HepG2 (cell line): ENCODE data around the gene GNAI2. TPM values are rescaled to one million over a fixed set of nuclear protein-coding genes. Genes with fewer than 3 reads are reported as not detected.
A peak's percentile ranks its signal among the peaks of the same experiment; 100 is the strongest.

Experiments used
- ATAC-seq: fragments of 200-7000 bp; cut with Tn5 transposase; 3 replicates; pipeline ENCODE4 v1.9.1; 2020; ENCODE audit warnings: mild to moderate bottlenecking, moderate library complexity
- BruUV-seq: library from RNA; stranded (reverse); fragments of 400-500 nt; replicated peaks from 2 replicates; lab custom pipeline; 2021; lab: Mats Ljungman, UMichigan
- CTCF ChIA-PET: fragments of 300-600 bp; formaldehyde crosslinking; extraction: SDS; loops from one replicate; lab custom pipeline; 2021; ENCODE audit warnings: low total read pairs, inconsistent platforms, low intra/inter-chr PET ratio; lab: Yijun Ruan, JAX
- POLR2A ChIA-PET: fragments of 350-600 bp; sonication (Branson Sonifier 250); formaldehyde crosslinking; loops from one replicate; lab custom pipeline; 2020; ENCODE audit warnings: antibody characterized with exemption, inconsistent platforms; lab: Yijun Ruan, JAX
- DNase-seq: peaks from one replicate; pipeline ENCODE4 v3.0.0-alpha.2; 2015; ENCODE audit warnings: low spot score
- FAIRE-seq: peaks from 3 replicates; lab custom pipeline; 2011; peaks lifted over from hg19 to GRCh38; lab: Jason Lieb, UNC
- H2AFZ ChIP-seq: one replicate; pipeline ENCODE4 v1.6.1; 2011; ENCODE audit warnings: low read length, inconsistent platforms
- H3K27ac ChIP-seq: fragments of 300-600 bp; 3 replicates; pipeline ENCODE4 v1.8.0; 2011; ENCODE audit warnings: mixed run types, mild to moderate bottlenecking, mixed read lengths, low read length, inconsistent platforms; ENCODE audit not compliant: insufficient read depth; ENCODE audit errors: extremely low read length
- H3K27me3 ChIP-seq, 2 experiments: fragments of 200-600 bp in 1 of 2; 2 replicates in 1 of 2; 3 replicates in 1 of 2; pipeline versions ENCODE4 v1.6.0 to v1.8.0; 2011; ENCODE audit warnings: low read length in 2 of 2, mild to moderate bottlenecking in 2 of 2, moderate library complexity in 2 of 2, inconsistent platforms in 1 of 2; ENCODE audit not compliant: insufficient read depth in 2 of 2, control insufficient read depth in 1 of 2
- H3K36me3 ChIP-seq, 2 experiments: fragments of 200-600 bp in 1 of 2; replicated peaks in 1 of 2; 2 replicates in 1 of 2; 3 replicates in 1 of 2; pipeline versions ENCODE4 v1.5.1 to v1.8.0; 2011; ENCODE audit warnings: low read length in 2 of 2, inconsistent platforms in 1 of 2; ENCODE audit not compliant: insufficient read depth in 2 of 2, control insufficient read depth in 1 of 2
- H3K4me1 ChIP-seq: 2 replicates; pipeline ENCODE4 v1.5.1; 2012; ENCODE audit warnings: low read length, inconsistent platforms; ENCODE audit not compliant: insufficient read depth
- H3K4me2 ChIP-seq: 2 replicates; pipeline ENCODE4 v1.6.0; 2011; ENCODE audit warnings: low read depth, low read length, inconsistent platforms
- H3K4me3 ChIP-seq, 3 experiments: fragments of 200-600 bp in 1 of 3; sonication (generic), shearing (Covaris generic) in 1 of 3; replicated peaks in 1 of 3; 2 replicates each; pipeline ENCODE4 v1.5.1; 2011 to 2016; ENCODE audit warnings: low read length in 3 of 3, inconsistent platforms in 2 of 3, low read depth in 2 of 3, mild to moderate bottlenecking in 2 of 3, control low read depth in 1 of 3, mixed read lengths in 1 of 3; ENCODE audit not compliant: insufficient read depth in 1 of 3
- H3K79me2 ChIP-seq: one replicate; pipeline ENCODE4 v1.6.1; 2011; ENCODE audit warnings: low read length, inconsistent platforms; ENCODE audit not compliant: insufficient read depth
- H3K9ac ChIP-seq: 2 replicates; pipeline ENCODE4 v1.6.0; 2011; ENCODE audit warnings: mild to moderate bottlenecking, low read depth, low read length, inconsistent platforms; ENCODE audit not compliant: insufficient read depth
- H3K9me3 ChIP-seq: 2 replicates; pipeline ENCODE4 v1.5.1; 2012; ENCODE audit warnings: mild to moderate bottlenecking, low read length
- H4K20me1 ChIP-seq: 2 replicates; pipeline ENCODE4 v1.6.0; 2011; ENCODE audit warnings: inconsistent platforms, mild to moderate bottlenecking, low read length, moderate library complexity; ENCODE audit not compliant: insufficient read depth
- ARNTL ChIP-seq: sonication (generic); formaldehyde crosslinking; IDR thresholded peaks from 2 replicates; pipeline ENCODE4 v1.4.0; 2020; ENCODE audit warnings: mild to moderate bottlenecking, missing genetic modification reagents
- CEBPZ ChIP-seq: IDR thresholded peaks from 2 replicates; pipeline ENCODE4 v1.6.1; 2012; ENCODE audit warnings: low read length, improper control_type of control experiment
- DMAP1 ChIP-seq: IDR thresholded peaks from 2 replicates; pipeline ENCODE4 v1.6.1; 2016
- FOXP1 ChIP-seq, 2 experiments: fragments of 450-650 bp in 1 of 2; IDR thresholded peaks; 2 replicates each; pipeline ENCODE4 v1.6.1; 2017 to 2018; ENCODE audit warnings: antibody characterized with exemption in 1 of 2
- MXD3 ChIP-seq: IDR thresholded peaks from 2 replicates; pipeline ENCODE4 v1.6.1; 2016; ENCODE audit warnings: mild to moderate bottlenecking, missing biosample characterization, missing genetic modification reagents
- MYC ChIP-seq: sonication (generic); formaldehyde crosslinking; IDR thresholded peaks from 2 replicates; pipeline ENCODE4 v1.9.0; 2021; ENCODE audit warnings: missing genetic modification reagents, borderline replicate concordance
- NCOR1 ChIP-seq: fragments of 200-600 bp; sonication (generic); IDR thresholded peaks from 2 replicates; pipeline ENCODE4 v1.7.0; 2017; ENCODE audit warnings: antibody characterized with exemption, low read length, borderline replicate concordance
- NFE2L1 ChIP-seq: sonication (generic); formaldehyde crosslinking; IDR thresholded peaks from 2 replicates; pipeline ENCODE4 v1.4.0; 2020; ENCODE audit warnings: missing genetic modification reagents, mild to moderate bottlenecking, borderline replicate concordance
- PAWR ChIP-seq: sonication (generic); formaldehyde crosslinking; IDR thresholded peaks from 2 replicates; pipeline ENCODE4 v1.4.0; 2020; ENCODE audit warnings: missing genetic modification reagents, mild to moderate bottlenecking, borderline replicate concordance
- RAD21 ChIP-seq: fragments of 450-650 bp; formaldehyde crosslinking; IDR thresholded peaks from 2 replicates; pipeline ENCODE4 v1.5.0; 2020; ENCODE audit warnings: mild to moderate bottlenecking
- ZFP37 ChIP-seq: sonication (generic); formaldehyde crosslinking; IDR thresholded peaks from 2 replicates; pipeline ENCODE4 v1.4.0; 2020; ENCODE audit warnings: missing genetic modification reagents, borderline replicate concordance
- ZNF383 ChIP-seq: sonication (generic); formaldehyde crosslinking; IDR thresholded peaks from 2 replicates; pipeline ENCODE4 v1.4.0; 2020; ENCODE audit warnings: missing genetic modification reagents, mild to moderate bottlenecking, borderline replicate concordance
- ZNF468 ChIP-seq: sonication (generic); formaldehyde crosslinking; IDR thresholded peaks from 2 replicates; pipeline ENCODE4 v1.8.0; 2022; ENCODE audit warnings: mild to moderate bottlenecking, moderate library complexity, missing genetic modification reagents
- ZNF510 ChIP-seq: sonication (generic); formaldehyde crosslinking; IDR thresholded peaks from 2 replicates; pipeline ENCODE4 v1.4.0; 2020; ENCODE audit warnings: low read depth, mild to moderate bottlenecking, missing genetic modification reagents
- ZNF770 ChIP-seq: sonication (generic); formaldehyde crosslinking; IDR thresholded peaks from 2 replicates; pipeline ENCODE4 v1.5.0; 2020; ENCODE audit warnings: mild to moderate bottlenecking, missing genetic modification reagents
- WGBS: methylation state at CpG from one replicate; pipeline ENCODE4 v1.1.6; 2017; ENCODE audit warnings: low lambda C conversion rate; 5-methylcytosine and 5-hydroxymethylcytosine counted together
- in situ Hi-C: cut with HindIII; loops from 2 replicates; pipeline ENCODE4 v1.10.0; 2017; ENCODE audit warnings: low pct_unique_long_range_greater_than_20kb; ENCODE audit not compliant: extremely low pct_ligation_motif_present
- intact Hi-C: fragments of 100-400 bp; cut with micrococcal nuclease; formaldehyde crosslinking; loops from one replicate; pipeline ENCODE4 v1.10.0; 2022; ENCODE audit not compliant: unreplicated experiment
- polyA plus RNA-seq, 8 experiments: library from polyadenylated mRNA; depleted of rRNA in 3 of 8; stranded (reverse) in 7 of 8; unstranded in 1 of 8; fragments of >200 nt; fragmentation: Illumina TruSeq in 4 of 8; extraction: Trizol in 4 of 8; gene quantifications; 2 replicates each; pipeline versions ENCODE4 v1.2.1 to v1.2.3, GENCODE V29; 2011 to 2016; ENCODE audit warnings: low read depth in 4 of 8, missing spikeins in 1 of 8, mixed read lengths in 1 of 8; ENCODE audit not compliant: insufficient read depth in 1 of 8
- total RNA-seq, 5 experiments: library from RNA; depleted of rRNA; stranded (reverse); fragments of >200 nt; fragmentation: Illumina TruSeq; extraction: Trizol; gene quantifications; 2 replicates each; pipeline ENCODE4 v1.2.3, GENCODE V29; 2016; ENCODE audit warnings: low read depth in 1 of 5
- TF ChIP-seq, protein P1 (sequence below): sonication (generic); IDR thresholded peaks from 2 replicates; pipeline ENCODE4 v1.6.1; 2016; ENCODE audit warnings: low read depth, borderline replicate concordance

Gene GNAI2
- total and polyA plus RNA-seq, 2 of the 13 experiments (the other 11 are each of a cell fraction or from before 2014, with no cell fraction given) = 51.1 to 66.2 TPM

DNA sequence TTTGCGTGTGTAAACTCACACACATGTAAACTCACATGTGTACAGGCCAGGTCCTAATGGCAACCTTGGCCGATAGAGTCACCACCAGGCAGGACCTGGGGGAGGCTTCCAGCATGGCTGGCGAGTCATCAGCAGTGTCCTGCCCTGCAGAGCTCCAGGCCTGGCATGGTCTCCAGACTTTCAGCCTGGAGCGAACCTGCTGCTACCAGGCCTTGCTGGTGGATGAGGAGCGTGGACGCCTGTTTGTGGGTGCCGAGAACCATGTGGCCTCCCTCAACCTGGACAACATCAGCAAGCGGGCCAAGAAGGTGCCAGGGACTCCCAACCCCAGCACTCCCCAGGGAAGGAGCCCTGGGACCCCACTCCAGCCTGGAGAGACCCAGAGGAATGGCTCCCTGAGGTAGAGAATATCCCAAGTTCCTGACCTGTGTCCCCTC is 34.0 kb downstream of the GNAI2 start:
- FAIRE-seq (no peak), DNase-seq (no peak), ATAC-seq (no peak)
- peak overlapping the region; percentile 71 to 88 (median 83) for H3K4me3 ChIP-seq
- H3K9ac ChIP-seq = peak overlapping the region; percentile 94
- WGBS = 6% methylated on average over 5 of the region's 8 CpGs
- H3K27ac ChIP-seq = peak overlapping the region; percentile 88
- H3K9me3 ChIP-seq = no peaks in the 10 kb centered on the region
- peaks cover 33% of the 10 kb centered on the region for H3K79me2 ChIP-seq
- intact Hi-C loops = loop anchor here (5.0 kb wide), 2 partner anchors 43 to 78 kb away; partner anchors contain the start of gene GNAT1
- peaks cover 4 to 13% of the 10 kb centered on the region in 2 experiments for H3K36me3 ChIP-seq
- no peaks in the 10 kb centered on the region; the same call in 1 of the 2 replicates for H4K20me1 ChIP-seq
- H3K4me1 ChIP-seq = peaks cover 84% of the 10 kb centered on the region
- ChIA-PET POLR2A (interaction anchor here (1.0 to 5.5 kb wide), 13 partner anchors 9 to 74 kb away, joined by 3 to 155 read pairs (median 11); partner anchors contain the start of genes GNAI2, HYAL2, HYAL3 and LSMEM2), CTCF (interaction anchor here (1.2 to 6.4 kb wide), 2 partner anchors 9 to 43 kb away, joined by 3 to 63 read pairs; no protein-coding TSS in a partner anchor)
- H3K4me2 ChIP-seq = peak overlapping the region; percentile 98
- in situ Hi-C loops = loop anchor here (5.0 to 10.0 kb wide), 2 partner anchors 43 to 75 kb away; partner anchors contain the start of gene GNAT1
- H3K27me3 ChIP-seq = no peaks in the 10 kb centered on the region; a peak in 1 of 5 replicates
- no peak overlapping the region for H2AFZ ChIP-seq
- BruUV-seq = no TSS peak
- TF ChIP-seq MYC (CRISPR knock-in tag) (peak; percentile 38; the same call in 1 of the 2 replicates), NCOR1 (no peak), PAWR (CRISPR knock-in tag) (0 out of 2 replicates have a peak, but pooled peaks have one; percentile 58), FOXP1 (IDR thresholded peaks at IDR 0.05) (no peak), FOXP1 (CRISPR knock-in tag; IDR thresholded peaks at IDR 0.05) (no peak), ARNTL (CRISPR knock-in tag) (peak; percentile 44; the same call in 1 of the 2 replicates), CEBPZ (no peak), MXD3 (CRISPR knock-in tag) (no peak), ZNF510 (CRISPR knock-in tag) (no peak), RAD21 (CRISPR knock-in tag) (no peak), ZFP37 (CRISPR knock-in tag) (no peak), ZNF468 (CRISPR knock-in tag) (no peak), NFE2L1 (no peak), DMAP1 (CRISPR knock-in tag) (no peak), ZNF383 (CRISPR knock-in tag) (no peak), ZNF770 (CRISPR knock-in tag) (no peak)
- TF ChIP-seq, protein P1, sequence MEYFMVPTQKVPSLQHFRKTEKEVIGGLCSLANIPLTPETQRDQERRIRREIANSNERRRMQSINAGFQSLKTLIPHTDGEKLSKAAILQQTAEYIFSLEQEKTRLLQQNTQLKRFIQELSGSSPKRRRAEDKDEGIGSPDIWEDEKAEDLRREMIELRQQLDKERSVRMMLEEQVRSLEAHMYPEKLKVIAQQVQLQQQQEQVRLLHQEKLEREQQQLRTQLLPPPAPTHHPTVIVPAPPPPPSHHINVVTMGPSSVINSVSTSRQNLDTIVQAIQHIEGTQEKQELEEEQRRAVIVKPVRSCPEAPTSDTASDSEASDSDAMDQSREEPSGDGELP = no peak
